Measurements from ENCODE around the gene GJB3. TPM values are rescaled to one million over a fixed set of nuclear protein-coding genes. Genes with fewer than 3 reads are reported as not detected.
"Not testable (repeated sequence)": the region's sequence is repeated elsewhere in the genome, so short reads cannot be mapped to it uniquely, and the experiment has no call there.

The GJB3 gene
- total RNA-seq, 1 experiment from 2014 or later: 46.7 TPM

- Histone ChIP-seq H3K9ac (ENCODE audit: low read length) (no peak overlapping the region), H3K27me3 (ENCODE audit: insufficient read depth, low read length) (no peaks in the 10 kb centered on the region), H3K79me2 (ENCODE audit: insufficient read depth, low read length) (no peaks in the 10 kb centered on the region), H3K36me3 (ENCODE audit: control insufficient read depth in 1 of 2, insufficient read depth in 2 of 2, low read length in 2 of 2) (no peaks in the 10 kb centered on the region), H4K20me1 (ENCODE audit: insufficient read depth) (no peaks in the 10 kb centered on the region), H3K4me3 (replicated peaks in 1 of 2; ENCODE audit: low read depth in 1 of 2, low read length in 2 of 2) (no peak overlapping the region), H3K9me2 (ENCODE audit: insufficient read depth) (no peaks in the 10 kb centered on the region), H3K9me3 (ENCODE audit: control insufficient read depth in 1 of 2, insufficient read depth in 1 of 2, low read depth in 1 of 2, low read length in 2 of 2) (no peaks in the 10 kb centered on the region), H3K4me2 (ENCODE audit: low read length) (no peak overlapping the region), H3K4me1 (ENCODE audit: control insufficient read depth in 1 of 2, insufficient read depth in 2 of 2, low read length in 2 of 2) (peaks cover 0 to 10% of the 10 kb centered on the region in 2 experiments; a peak in 2 of 4 replicates), H2AFZ (ENCODE audit: low read depth, low read length, poor library complexity, severe bottlenecking) (no peak overlapping the region), H3K27ac (ENCODE audit: low read depth, low read length) (no peak overlapping the region)
- intact Hi-C loops (cut with micrococcal nuclease): no loop called here
- no peak for DNase-seq (ENCODE audit: low read depth, low spot score)
- ChIA-PET RAD21 (ENCODE audit: low non-redundant PET in 1 of 2, low total read pairs in 2 of 2, uncharacterized antibody in 2 of 2, unreplicated experiment in 2 of 2) (no interaction called here), POLR2A (interaction anchor here (1.1 kb wide), 1 partner anchor 18 kb away, joined by 3 read pairs; the partner anchor contains the start of gene GJB5), CTCF (no interaction called here)
- no peak for TF ChIP-seq CTCF (IDR thresholded peaks at IDR 0.05 in 2 of 3, conservative IDR thresholded peaks at IDR 0.05 in 1 of 3; ENCODE audit: borderline replicate concordance in 1 of 3, insufficient read depth in 1 of 3, low read depth in 2 of 3, low read length in 2 of 3)
- BruUV-seq (replicated peaks): no TSS peak
- no peak for ATAC-seq
These were observed 44.3 kb upstream of the GJB3 start for GRCh38 chr1:34736692-34737091.

GRCh38 chr1:34737236-34737635, 43.8 kb upstream of the GJB3 start:
- DNase-seq (ENCODE audit: low read depth, low spot score): not testable (repeated sequence)
- POLR2A ChIA-PET: interaction anchor here (1.1 kb wide), 1 partner anchor 18 kb away, joined by 3 read pairs; the partner anchor contains the start of gene GJB5

More at GRCh38 chr1:34737236-34737635, 43.8 kb upstream of the GJB3 start:
- Histone ChIP-seq H3K4me1 (ENCODE audit: control insufficient read depth in 1 of 2, insufficient read depth in 2 of 2, low read length in 2 of 2) (peaks cover 0 to 10% of the 10 kb centered on the region in 2 experiments; a peak in 3 of 4 replicates), H3K4me2 (ENCODE audit: low read length) (0 out of 2 replicates have a peak overlapping the region, but pooled peaks have one; percentile 7)
- H3K27ac ChIP-seq (ENCODE audit: low read depth, low read length); H3K9me2 ChIP-seq (ENCODE audit: insufficient read depth); H3K27me3 ChIP-seq (ENCODE audit: insufficient read depth, low read length); H3K9me3 ChIP-seq (ENCODE audit: control insufficient read depth in 1 of 2, insufficient read depth in 1 of 2, low read depth in 1 of 2, low read length in 2 of 2); RAD21 ChIA-PET (ENCODE audit: low non-redundant PET in 1 of 2, low total read pairs in 2 of 2, uncharacterized antibody in 2 of 2, unreplicated experiment in 2 of 2); CTCF ChIA-PET; BruUV-seq (replicated peaks); H4K20me1 ChIP-seq (ENCODE audit: insufficient read depth); H2AFZ ChIP-seq (ENCODE audit: low read depth, low read length, poor library complexity, severe bottlenecking); H3K36me3 ChIP-seq (ENCODE audit: control insufficient read depth in 1 of 2, insufficient read depth in 2 of 2, low read length in 2 of 2); H3K79me2 ChIP-seq (ENCODE audit: insufficient read depth, low read length); intact Hi-C loops (cut with micrococcal nuclease); H3K4me3 ChIP-seq (replicated peaks in 1 of 2; ENCODE audit: low read depth in 1 of 2, low read length in 2 of 2); H3K9ac ChIP-seq (ENCODE audit: low read length): not testable (repeated sequence)
- ATAC-seq: 0 out of 2 replicates have a peak, but pooled peaks have one; percentile 29

Measured in HCT116 (cell line).